B cell (primary cell): ENCODE measurements around the gene MCF2L. TPM values are rescaled to one million over a fixed set of nuclear protein-coding genes. Genes with fewer than 3 reads are reported as not detected.

ENCODE experiments used
- ATAC-seq: fragments of 200-7000 bp; cut with Tn5 transposase; one replicate; pipeline ENCODE4 v1.10.0; 2021; ENCODE audit warnings: low read depth, mild to moderate bottlenecking, moderate number of reproducible peaks, moderate library complexity
- CTCF ChIA-PET: fragments of 350-600 bp; sonication (Branson Sonifier 250); formaldehyde crosslinking; loops from one replicate; lab custom pipeline; 2021; ENCODE audit warnings: antibody characterized with exemption, inconsistent platforms; lab: Charles Lee
- POLR2A ChIA-PET: fragments of 350-600 bp; sonication (Branson Sonifier 250); formaldehyde crosslinking; loops from one replicate; lab custom pipeline; 2021; ENCODE audit warnings: antibody characterized with exemption; lab: Charles Lee
- DNase-seq: peaks from one replicate; pipeline ENCODE4 v3.0.0; 2013
- H2AFZ ChIP-seq: 2 replicates; pipeline ENCODE4 v1.6.1; 2012; ENCODE audit warnings: mild to moderate bottlenecking, low read depth, low read length; ENCODE audit not compliant: insufficient read depth, poor library complexity, severe bottlenecking
- H3K27ac ChIP-seq, 2 donors: 1 replicate in 1 of 2; 2 replicates in 1 of 2; pipeline ENCODE4 v1.5.1; 2012 to 2013; ENCODE audit warnings: low read length in 2 of 2, mild to moderate bottlenecking in 2 of 2, moderate library complexity in 1 of 2
- H3K27me3 ChIP-seq, 4 experiments: fragments of 200-600 bp in 1 of 4; sonication (generic) in 1 of 4; replicated peaks in 1 of 4; 1 replicate in 2 of 4; 2 replicates in 2 of 4; pipeline versions ENCODE4 v1.6.1 to v1.7.0; 2013 to 2016; ENCODE audit warnings: low read length in 3 of 4, mild to moderate bottlenecking in 2 of 4, mixed read lengths in 1 of 4, moderate library complexity in 1 of 4; ENCODE audit not compliant: insufficient read depth in 4 of 4, control insufficient read depth in 3 of 4; ENCODE audit errors: control extremely low read depth in 1 of 4
- H3K36me3 ChIP-seq, 2 experiments: replicated peaks in 1 of 2; 1 replicate in 1 of 2; 2 replicates in 1 of 2; pipeline versions ENCODE4 v1.6.1 to v1.7.1; 2013; ENCODE audit warnings: low read length in 1 of 2; ENCODE audit not compliant: insufficient read depth in 2 of 2, control insufficient read depth in 1 of 2; ENCODE audit errors: control extremely low read depth in 1 of 2, extremely low read depth in 1 of 2
- H3K4me1 ChIP-seq, 2 donors: fragments of 200-600 bp in 1 of 2; sonication (generic) in 1 of 2; 1 replicate in 1 of 2; 2 replicates in 1 of 2; pipeline versions ENCODE4 v1.5.1 to v1.6.1; 2013 to 2017; ENCODE audit warnings: low read length in 2 of 2; ENCODE audit not compliant: control insufficient read depth in 2 of 2, insufficient read depth in 2 of 2
- H3K4me2 ChIP-seq: replicated peaks from 2 replicates; pipeline ENCODE3; 2012; ENCODE audit warnings: mild to moderate bottlenecking, low read depth, low read length; ENCODE audit not compliant: poor library complexity, severe bottlenecking
- H3K4me3 ChIP-seq, 5 experiments: fragments of 200-600 bp in 1 of 5; sonication (generic) in 1 of 5; 1 replicate in 3 of 5; 2 replicates in 2 of 5; pipeline versions ENCODE4 v1.5.1 to v1.7.0; 2011 to 2016; ENCODE audit warnings: low read length in 4 of 5, mild to moderate bottlenecking in 4 of 5, low read depth in 2 of 5, control low read depth in 1 of 5, moderate library complexity in 1 of 5; ENCODE audit not compliant: insufficient read depth in 1 of 5; ENCODE audit errors: control extremely low read depth in 1 of 5, extremely low read depth in 1 of 5
- H3K79me2 ChIP-seq: fragments of 200-600 bp; sonication (generic); one replicate; pipeline ENCODE4 v1.6.0; 2016; ENCODE audit warnings: low read length; ENCODE audit not compliant: control insufficient read depth, insufficient read depth
- H3K9ac ChIP-seq: fragments of 200-600 bp; sonication (generic); 2 replicates; pipeline ENCODE4 v1.6.1; 2017; ENCODE audit warnings: mild to moderate bottlenecking, low read length, moderate library complexity
- H3K9me3 ChIP-seq, 3 donors: one replicate each; pipeline versions ENCODE4 v1.6.1 to v1.7.1; 2013; ENCODE audit warnings: low read length in 2 of 3; ENCODE audit not compliant: control insufficient read depth in 2 of 3, insufficient read depth in 1 of 3; ENCODE audit errors: control extremely low read depth in 1 of 3
- H4K20me1 ChIP-seq: 2 replicates; pipeline ENCODE4 v1.6.0; 2012; ENCODE audit warnings: mild to moderate bottlenecking, low read length; ENCODE audit not compliant: insufficient read depth, control insufficient read depth, poor library complexity, severe bottlenecking
- H3K27ac Mint-ChIP-seq: one replicate; pipeline ENCODE4 v1.8.0; 2021; ENCODE audit warnings: mixed read lengths
- H3K27me3 Mint-ChIP-seq: one replicate; pipeline ENCODE4 v1.8.0; 2021; ENCODE audit warnings: mixed read lengths
- H3K4me1 Mint-ChIP-seq: one replicate; pipeline ENCODE4 v1.8.0; 2021; ENCODE audit warnings: mixed read lengths
- H3K4me3 Mint-ChIP-seq: one replicate; pipeline ENCODE4 v1.8.0; 2021; ENCODE audit warnings: mixed read lengths
- H3K9me3 Mint-ChIP-seq: one replicate; pipeline ENCODE4 v1.8.0; 2022; ENCODE audit warnings: mixed read lengths; ENCODE audit not compliant: insufficient read depth
- CTCF ChIP-seq: fragments of 200-600 bp; IDR thresholded peaks from one replicate; pipeline ENCODE4 v1.8.0; 2022; ENCODE audit warnings: antibody characterized with exemption, mild to moderate bottlenecking
- EZH2 ChIP-seq: IDR thresholded peaks from 2 replicates; pipeline ENCODE4 v1.6.1; 2012; ENCODE audit warnings: borderline replicate concordance, low read depth, mild to moderate bottlenecking, moderate library complexity, low read length; ENCODE audit not compliant: insufficient read depth, poor library complexity, severe bottlenecking
- WGBS: methylation state at CpG from one replicate; pipeline ENCODE4 v1.1.5; 2013; ENCODE audit warnings: missing lambda C conversion rate; ENCODE audit not compliant: insufficient coverage; 5-methylcytosine and 5-hydroxymethylcytosine counted together
- intact Hi-C: fragments of 100-400 bp; cut with micrococcal nuclease; formaldehyde crosslinking; loops from one replicate; pipeline ENCODE4 v1.10.0; 2022
- polyA plus RNA-seq: library from polyadenylated mRNA; depleted of rRNA; stranded (reverse); fragments of >200 nt; gene quantifications from 2 replicates; pipeline ENCODE4 v1.2.3, GENCODE V29; 2012
- total RNA-seq, 2 donors: library from RNA; stranded (reverse); fragments of 120-200 nt in 1 of 2; gene quantifications; 1 replicate in 1 of 2; 2 replicates in 1 of 2; pipeline versions ENCODE4 v1.2.3 to v1.2.4, GENCODE V29; 2013 to 2022

The MCF2L gene
- total and polyA plus RNA-seq, 2 donors (not counting 1 experiment from before 2014, with no cell fraction given), result 3.7 to 8.2 TPM

- intact Hi-C loops, result no loop called here
- Histone ChIP-seq H3K4me2 (no peak overlapping the region), H3K9me3 (peaks cover 0 to 3% (median 0%) of the 10 kb centered on the region in 3 donors), H4K20me1 (no peaks in the 10 kb centered on the region), H3K79me2 (no peaks in the 10 kb centered on the region), H3K4me1 (peaks cover 12 to 13% of the 10 kb centered on the region in 2 donors), H3K9ac (no peak overlapping the region), H3K4me3 (no peak overlapping the region), H3K36me3 (no peaks in the 10 kb centered on the region), H3K27ac (no peak overlapping the region), H2AFZ (no peak overlapping the region), H3K27me3 (peaks cover 0 to 14% (median 2%) of the 10 kb centered on the region in 4 experiments)
- POLR2A ChIA-PET, result no interaction called here
- ATAC-seq (no peak), DNase-seq (no peak)
- CTCF ChIA-PET, result no interaction called here
- Mint-ChIP-seq H3K27ac (no peak overlapping the region), H3K27me3 (peaks cover 23% of the 10 kb centered on the region), H3K4me1 (peaks cover 12% of the 10 kb centered on the region), H3K4me3 (peak overlapping the region; percentile 32), H3K9me3 (no peaks in the 10 kb centered on the region)
- TF ChIP-seq CTCF (no peak), EZH2 (no peak)
- WGBS, result 93% methylated on average over 6 of the region's 6 CpGs
These were observed 2.2 kb upstream of the MCF2L start for GRCh38 chr13:112966776-112967175.

- Histone ChIP-seq H3K4me3 (peak overlapping the region in 4 of 5 experiments; percentile 57 to 70 (median 61)), H3K27ac (no peak overlapping the region), H3K4me2 (peak overlapping the region; percentile 88), H3K36me3 (no peaks in the 10 kb centered on the region), H3K27me3 (peaks cover 0 to 14% (median 2%) of the 10 kb centered on the region in 4 experiments), H3K9ac (peak overlapping the region; percentile 73), H3K4me1 (peaks cover 12 to 13% of the 10 kb centered on the region in 2 donors), H3K79me2 (no peaks in the 10 kb centered on the region), H4K20me1 (no peaks in the 10 kb centered on the region), H3K9me3 (peaks cover 0 to 4% (median 0%) of the 10 kb centered on the region in 3 donors), H2AFZ (peak overlapping the region; percentile 60)
- no peak for ATAC-seq
- ChIA-PET POLR2A (interaction anchor here (0.6 kb wide), 1 partner anchor 220 kb away, joined by 4 read pairs; no protein-coding TSS in a partner anchor), CTCF (interaction anchor here (0.7 to 1.5 kb wide), 2 partner anchors 428 to 813 kb away, joined by 3 to 4 read pairs; no protein-coding TSS in a partner anchor)
- no peaks in the 10 kb centered on the region for H3K9me3 Mint-ChIP-seq
- TF ChIP-seq CTCF (no peak), EZH2 (no peak)
- intact Hi-C loops, result loop anchor here (2.0 kb wide), 1 partner anchor 25 kb away; no protein-coding TSS in a partner anchor
- DNase-seq, result no peak
- H3K4me1 Mint-ChIP-seq, result peaks cover 12% of the 10 kb centered on the region
- H3K27me3 Mint-ChIP-seq, result peaks cover 23% of the 10 kb centered on the region
- no peak overlapping the region for H3K27ac Mint-ChIP-seq
- 80% methylated on average over 19 of the region's 22 CpGs for WGBS
- peak overlapping the region; percentile 91 for H3K4me3 Mint-ChIP-seq
These were observed 1.2 kb upstream of the MCF2L start for GRCh38 chr13:112967686-112968379.
